ENCODE results near the gene SYDE1. TPM values are rescaled to one million over a fixed set of nuclear protein-coding genes. Genes with fewer than 3 reads are reported as not detected.

The SYDE1 gene
- total RNA-seq, 4 donors from 2014 or later: 15.4 to 60.9 (median 22.8) TPM

- H3K27ac ChIP-seq: no peak overlapping the region
- no peak overlapping the region for H3K4me3 ChIP-seq
- DNase-seq: no peak
- H3K4me1 ChIP-seq: no peaks in the 10 kb centered on the region
- H3K36me3 ChIP-seq: no peaks in the 10 kb centered on the region
- TF ChIP-seq POLR2A (IDR thresholded peaks at IDR 0.05) (no peak), CTCF (IDR thresholded peaks at IDR 0.05) (no peak)
- no peaks in the 10 kb centered on the region for H3K9me3 ChIP-seq
- intact Hi-C loops (cut with DNase I; ENCODE audit: low total_unique reads): no loop called here
- no peaks in the 10 kb centered on the region for H3K27me3 ChIP-seq
These were observed 11.0 kb downstream of the SYDE1 start for GRCh38 chr19:15118248-15118647.

- TF ChIP-seq CTCF (IDR thresholded peaks at IDR 0.05) (no peak), POLR2A (IDR thresholded peaks at IDR 0.05) (no peak)
- Histone ChIP-seq H3K4me1 (no peaks in the 10 kb centered on the region), H3K27ac (no peak overlapping the region), H3K9me3 (no peaks in the 10 kb centered on the region), H3K36me3 (no peaks in the 10 kb centered on the region), H3K27me3 (no peaks in the 10 kb centered on the region), H3K4me3 (no peak overlapping the region)
- DNase-seq: no peak
- intact Hi-C loops (cut with DNase I; ENCODE audit: low total_unique reads): no loop called here
These were observed 11.7 kb downstream of the SYDE1 start for GRCh38 chr19:15118789-15119494.

- Histone ChIP-seq H3K4me1 (no peaks in the 10 kb centered on the region), H3K27ac (no peak overlapping the region), H3K36me3 (no peaks in the 10 kb centered on the region), H3K9me3 (no peaks in the 10 kb centered on the region), H3K4me3 (no peak overlapping the region), H3K27me3 (no peaks in the 10 kb centered on the region)
- intact Hi-C loops (cut with DNase I; ENCODE audit: low total_unique reads): no loop called here
- TF ChIP-seq CTCF (IDR thresholded peaks at IDR 0.05) (no peak), POLR2A (IDR thresholded peaks at IDR 0.05) (no peak)
- DNase-seq: no peak
These were observed 13.2 kb downstream of the SYDE1 start for GRCh38 chr19:15120135-15121026.

- Histone ChIP-seq H3K27me3 (no peaks in the 10 kb centered on the region), H3K36me3 (no peaks in the 10 kb centered on the region), H3K9me3 (no peaks in the 10 kb centered on the region), H3K4me1 (no peaks in the 10 kb centered on the region), H3K27ac (no peak overlapping the region), H3K4me3 (no peak overlapping the region)
- no peak for DNase-seq
- no peak for TF ChIP-seq POLR2A (IDR thresholded peaks at IDR 0.05)
- TF ChIP-seq CTCF (IDR thresholded peaks at IDR 0.05): no peak
- intact Hi-C loops (cut with DNase I; ENCODE audit: low total_unique reads): no loop called here
These were observed 15.3 kb downstream of the SYDE1 start for GRCh38 chr19:15122331-15123030.

Measured in uterus (tissue), 4 donors.